HFF-Myc (cell line): Measurements from ENCODE around the gene PAX2.

Experiments used
- DNase-seq: peaks from one replicate; pipeline ENCODE4 v3.0.0-alpha.2; 2011; ENCODE audit warnings: low read depth; ENCODE audit errors: extremely low read depth
- H3K4me3 ChIP-seq: replicated peaks from 2 replicates; pipeline ENCODE4 v1.5.1; 2011; ENCODE audit warnings: low read depth, mild to moderate bottlenecking, control low read depth, low read length
- CTCF ChIP-seq: IDR thresholded peaks from 2 replicates; pipeline ENCODE4 v1.5.1; 2012; ENCODE audit warnings: mild to moderate bottlenecking, low read depth, low read length, control low read depth; ENCODE audit errors: missing control alignments

The PAX2 gene

DNA sequence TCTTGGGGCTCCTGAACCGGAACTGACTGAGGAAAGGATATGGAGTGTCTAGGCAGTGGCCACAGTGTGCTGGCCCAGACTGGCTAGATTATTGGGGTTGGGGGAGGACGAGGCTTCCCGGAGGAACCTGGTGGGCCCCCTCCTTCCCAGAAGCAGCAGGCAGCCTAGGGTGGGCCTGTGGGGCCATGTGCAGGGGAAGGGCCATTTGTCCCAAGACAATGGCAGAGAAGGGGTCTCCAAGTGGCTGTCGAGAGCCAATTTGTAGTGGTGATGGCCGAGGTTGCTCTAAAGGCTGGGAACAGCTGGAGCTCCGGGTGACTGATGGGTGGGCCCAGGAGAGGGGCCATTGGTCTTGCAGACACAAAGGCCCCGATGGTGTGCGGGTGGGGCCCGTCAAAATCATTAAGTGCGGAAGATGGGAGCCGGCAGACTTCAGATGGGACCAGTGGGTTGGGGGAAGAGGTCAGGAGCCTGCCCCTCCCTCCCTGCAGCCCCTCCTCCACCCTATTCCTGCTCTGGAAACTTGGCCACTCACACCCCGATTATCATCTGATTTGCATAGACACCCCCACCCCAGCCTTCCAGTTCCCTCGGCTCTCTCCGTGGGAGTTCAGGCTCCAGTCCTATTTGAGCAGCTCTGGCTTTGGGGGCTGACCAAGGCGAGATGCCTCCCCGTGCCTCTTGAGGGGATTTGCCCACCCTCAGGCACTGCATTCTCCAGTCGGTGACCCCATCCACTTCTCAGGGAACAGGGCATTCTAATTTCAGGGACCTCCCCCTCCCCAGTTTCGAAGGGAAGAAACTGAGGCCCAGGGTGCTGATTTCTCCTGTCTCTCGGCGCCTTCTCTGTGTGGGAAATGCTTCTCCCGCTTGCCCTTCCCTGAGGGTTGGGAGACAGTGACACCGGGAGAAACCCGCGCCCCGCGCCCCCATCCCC is 36.0 kb upstream of the PAX2 start:
- DNase-seq, result no peak
- TF ChIP-seq CTCF, result no peak
- H3K4me3 ChIP-seq, result no peak overlapping the region

DNA sequence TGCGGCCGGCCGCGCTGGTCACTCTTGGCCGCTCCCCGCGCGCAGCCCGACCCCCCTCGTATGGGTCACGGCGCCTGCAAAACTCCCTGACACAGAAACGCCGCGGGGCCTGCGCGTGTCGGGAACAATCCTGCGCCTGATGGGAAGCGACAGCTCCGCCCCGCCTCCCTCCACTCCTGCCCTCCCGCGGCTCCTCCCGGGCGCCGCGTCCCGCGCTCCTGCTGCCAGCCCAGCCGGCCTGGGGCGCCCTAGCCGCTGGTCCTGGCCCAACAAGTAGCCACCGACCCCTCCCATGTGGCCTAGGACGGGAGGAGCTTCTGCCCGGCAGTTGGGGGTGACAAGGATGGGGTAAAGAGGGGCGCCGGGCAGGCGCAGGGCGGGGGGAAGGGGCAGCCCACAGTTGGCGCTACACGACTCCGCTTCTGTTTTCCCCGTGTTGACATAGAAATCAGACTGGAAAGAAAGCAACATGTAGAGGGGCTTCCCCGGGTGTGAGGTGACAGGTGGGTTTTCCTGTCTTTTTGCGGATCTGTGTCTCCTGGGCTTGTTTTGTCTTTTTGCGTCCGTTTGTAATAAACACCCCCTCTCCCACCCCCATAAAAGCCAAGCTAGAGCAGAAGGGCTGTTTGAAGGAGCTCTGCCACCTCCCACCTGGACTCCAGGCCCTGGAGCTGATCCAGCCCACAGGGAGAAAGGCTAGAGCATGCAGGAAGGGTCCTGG is 35.1 kb upstream of the PAX2 start:
- TF ChIP-seq CTCF, result no peak
- no peak overlapping the region for H3K4me3 ChIP-seq
- no peak for DNase-seq

DNA sequence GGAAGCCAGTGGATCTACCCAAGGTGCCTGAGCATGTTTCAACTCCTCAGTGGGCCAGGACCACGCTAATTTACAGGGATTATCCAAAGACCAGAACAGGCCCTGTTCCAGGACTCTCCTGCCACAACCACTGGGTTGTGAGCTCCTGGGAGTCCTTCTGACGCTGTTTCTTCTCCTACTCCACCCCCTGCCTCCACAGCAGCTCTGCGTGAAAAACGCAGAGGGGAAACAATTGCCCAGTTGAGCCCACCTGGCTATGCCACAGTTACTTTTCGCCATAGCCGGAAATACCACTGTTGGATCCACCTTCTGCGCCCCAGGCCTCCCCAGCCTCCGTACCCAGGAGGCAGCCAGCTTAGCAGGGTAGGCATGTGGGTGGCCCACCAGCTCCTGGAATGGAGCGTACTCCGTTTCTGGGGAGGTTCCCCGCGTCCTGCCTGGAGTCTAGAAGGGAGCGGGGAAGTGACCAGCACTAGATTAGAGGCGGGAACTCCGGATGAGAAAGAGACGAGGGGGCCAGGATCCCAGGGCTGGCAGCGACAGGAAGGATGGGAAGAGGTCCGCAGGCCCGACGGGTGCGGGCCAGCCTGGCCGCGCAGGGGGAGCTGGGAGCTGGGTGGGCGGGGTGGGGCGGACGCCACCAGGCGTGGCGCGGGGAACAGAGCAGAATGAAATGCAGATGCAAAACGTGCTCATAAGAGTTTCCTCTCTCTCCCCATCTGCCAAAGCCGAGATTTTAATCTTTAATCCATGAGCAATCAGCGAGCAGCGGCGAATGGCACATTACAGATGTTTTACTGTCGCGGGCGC is 32.1 kb upstream of the PAX2 start:
- no peak for DNase-seq
- TF ChIP-seq CTCF, result no peak
- no peak overlapping the region for H3K4me3 ChIP-seq

- no peak for TF ChIP-seq CTCF
- H3K4me3 ChIP-seq, result no peak overlapping the region
- DNase-seq, result no peak
Measured at GRCh38 chr10:100713859-100714565, 31.4 kb upstream of the PAX2 start.

GRCh38 chr10:100714566-100714950 is 30.8 kb upstream of the PAX2 start:
- DNase-seq, result no peak
- H3K4me3 ChIP-seq, result no peak overlapping the region
- no peak for TF ChIP-seq CTCF

DNA sequence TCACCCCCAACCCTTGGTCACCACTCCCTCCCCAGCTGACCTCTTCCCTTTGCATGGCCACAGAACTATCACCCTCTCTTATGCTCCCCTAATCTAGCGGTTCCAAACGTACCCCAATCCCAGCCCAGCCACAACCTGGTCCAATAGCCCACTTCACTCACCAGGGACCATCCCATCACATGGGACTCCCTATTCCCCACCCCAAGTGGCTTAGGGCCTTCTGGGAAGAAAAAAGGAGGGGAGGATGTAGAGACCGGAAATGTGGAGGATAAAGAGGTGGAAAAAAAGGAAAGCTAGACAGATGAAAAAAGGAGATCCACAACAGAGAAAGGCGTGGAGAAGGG is 30.3 kb upstream of the PAX2 start:
- DNase-seq, result no peak
- H3K4me3 ChIP-seq, result no peak overlapping the region
- TF ChIP-seq CTCF, result no peak
